Osteoblast (primary cell): ENCODE measurements around the gene GALNT9. TPM values are rescaled to one million over a fixed set of nuclear protein-coding genes. Genes with fewer than 3 reads are reported as not detected.

ENCODE experiments used
- DNase-seq: peaks from one replicate; pipeline ENCODE4 v3.0.0; 2011; ENCODE audit warnings: low spot score, mixed read lengths; ENCODE audit not compliant: insufficient read length; ENCODE audit errors: missing footprints
- H2AFZ ChIP-seq: 2 replicates; pipeline ENCODE4 v1.6.0; 2011; ENCODE audit warnings: mild to moderate bottlenecking, low read length
- H3K27ac ChIP-seq: 2 replicates; pipeline ENCODE4 v1.5.1; 2011; ENCODE audit warnings: mild to moderate bottlenecking, low read depth, low read length, moderate library complexity
- H3K27me3 ChIP-seq: 2 replicates; pipeline ENCODE4 v1.6.0; 2012; ENCODE audit warnings: mild to moderate bottlenecking, control low read depth, inconsistent platforms, low read length, moderate library complexity; ENCODE audit not compliant: insufficient read depth
- H3K36me3 ChIP-seq: 2 replicates; pipeline ENCODE4 v1.5.1; 2011; ENCODE audit warnings: mild to moderate bottlenecking, low read length, control low read depth, moderate library complexity; ENCODE audit not compliant: insufficient read depth
- H3K4me1 ChIP-seq: 2 replicates; pipeline ENCODE4 v1.5.1; 2011; ENCODE audit warnings: mild to moderate bottlenecking, low read length, control low read depth, moderate library complexity; ENCODE audit not compliant: insufficient read depth
- H3K4me2 ChIP-seq: 2 replicates; pipeline ENCODE4 v1.6.0; 2011; ENCODE audit warnings: mild to moderate bottlenecking, low read length; ENCODE audit not compliant: insufficient read depth
- H3K4me3 ChIP-seq: fragments of 200-600 bp; sonication (generic); 3 replicates; pipeline ENCODE4 v1.5.1; 2012; ENCODE audit warnings: mild to moderate bottlenecking, low read length, inconsistent platforms; ENCODE audit not compliant: insufficient read depth
- H3K79me2 ChIP-seq: 2 replicates; pipeline ENCODE4 v1.6.0; 2012; ENCODE audit warnings: mild to moderate bottlenecking, low read length, control low read depth, inconsistent platforms; ENCODE audit not compliant: insufficient read depth
- H3K9me3 ChIP-seq: 2 replicates; pipeline ENCODE4 v1.5.1; 2011; ENCODE audit warnings: low read depth, low read length, control low read depth
- H4K20me1 ChIP-seq: 2 replicates; pipeline ENCODE4 v1.6.0; 2012; ENCODE audit warnings: mild to moderate bottlenecking, low read length, control low read depth; ENCODE audit not compliant: insufficient read depth
- CTCF ChIP-seq: IDR thresholded peaks from 2 replicates; pipeline ENCODE4 v1.5.1; 2011; ENCODE audit warnings: mild to moderate bottlenecking, low read depth, low read length, moderate library complexity; ENCODE audit errors: extremely low read depth
- total RNA-seq: library from RNA; depleted of rRNA; stranded (reverse); fragments of >200 nt; gene quantifications from 2 replicates; pipeline ENCODE4 v1.2.3, GENCODE V29; 2012

Gene GALNT9
- total RNA-seq, 1 donor, result 0.36 TPM

DNA sequence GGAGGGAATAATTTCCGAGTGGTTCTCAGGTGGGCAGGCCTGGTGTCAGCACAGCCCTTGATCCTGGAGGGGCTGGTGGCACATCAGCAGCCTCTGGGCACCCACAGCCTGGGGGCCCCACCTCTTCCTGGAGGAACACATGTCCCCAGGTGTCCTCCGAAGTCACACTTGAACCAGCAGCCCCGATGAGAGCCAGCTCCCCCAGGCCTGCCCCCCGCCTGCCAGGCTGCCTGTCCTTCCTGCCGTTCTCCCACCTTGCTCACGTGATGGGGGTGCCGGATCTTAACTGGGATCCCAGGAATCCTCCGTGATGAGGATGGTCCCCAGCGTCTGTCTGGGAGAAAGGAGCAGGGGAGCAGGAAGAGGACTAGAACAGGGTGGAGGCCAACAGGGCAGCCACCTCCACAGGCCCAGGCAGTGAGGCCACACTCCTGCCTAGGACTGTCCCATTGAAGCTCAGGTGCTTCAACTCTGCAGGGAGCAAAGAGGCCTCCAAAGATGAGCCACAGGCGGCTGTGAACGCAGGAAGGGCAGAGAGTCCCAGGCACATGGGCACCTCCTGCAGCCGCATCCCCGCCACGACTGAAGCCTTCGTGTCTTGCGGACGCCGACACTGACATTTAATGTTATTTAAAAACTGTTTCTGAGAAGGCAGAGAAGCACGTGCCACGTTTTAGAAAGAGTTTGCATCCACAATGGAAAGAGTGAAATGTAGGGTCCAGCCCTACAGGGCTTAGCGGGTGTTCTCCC lies 77.5 kb downstream of the GALNT9 start:
- Histone ChIP-seq H3K4me2 (no peak overlapping the region), H3K9me3 (no peaks in the 10 kb centered on the region), H3K36me3 (no peaks in the 10 kb centered on the region), H3K27me3 (no peaks in the 10 kb centered on the region), H3K79me2 (no peaks in the 10 kb centered on the region), H3K4me1 (no peaks in the 10 kb centered on the region), H2AFZ (no peak overlapping the region), H3K27ac (no peak overlapping the region), H3K4me3 (no peak overlapping the region), H4K20me1 (no peaks in the 10 kb centered on the region)
- TF ChIP-seq CTCF, result no peak
- DNase-seq, result no peak

DNA sequence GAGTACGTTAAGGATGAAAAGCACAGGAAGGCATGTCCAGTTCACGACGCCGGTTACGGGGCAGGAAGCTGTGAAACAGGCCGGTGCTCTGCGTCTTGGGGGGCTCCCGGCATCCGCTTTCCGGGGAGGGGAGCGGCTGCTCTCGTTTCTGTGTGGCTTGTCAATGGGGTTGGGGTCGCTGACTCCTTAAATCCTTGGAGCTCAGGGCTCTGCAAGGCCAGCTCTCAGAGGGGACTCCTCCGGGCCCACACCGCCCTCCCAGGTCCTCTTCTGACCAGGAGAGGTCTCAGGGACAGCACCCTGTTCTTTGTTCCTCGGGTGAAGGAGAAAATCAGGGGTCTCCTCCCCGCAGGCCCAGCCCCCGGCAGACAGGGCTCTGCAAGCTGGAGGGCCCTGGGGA lies 78.1 kb downstream of the GALNT9 start:
- no peak overlapping the region for H3K27ac ChIP-seq
- TF ChIP-seq CTCF, result no peak

GRCh38 chr12:132250707-132251106 lies 78.7 kb downstream of the GALNT9 start:
- Histone ChIP-seq H3K9me3 (no peaks in the 10 kb centered on the region), H3K4me3 (no peak overlapping the region), H4K20me1 (no peaks in the 10 kb centered on the region), H3K79me2 (no peaks in the 10 kb centered on the region), H2AFZ (no peak overlapping the region), H3K4me1 (no peaks in the 10 kb centered on the region), H3K4me2 (no peak overlapping the region), H3K36me3 (no peaks in the 10 kb centered on the region), H3K27me3 (no peaks in the 10 kb centered on the region), H3K27ac (no peak overlapping the region)
- no peak for TF ChIP-seq CTCF
- no peak for DNase-seq

More for the DNA sequence above, 78.1 kb downstream of the GALNT9 start:
- H3K27me3 ChIP-seq, result no peaks in the 10 kb centered on the region
- H4K20me1 ChIP-seq, result no peaks in the 10 kb centered on the region
- H2AFZ ChIP-seq, result no peak overlapping the region
- no peaks in the 10 kb centered on the region for H3K36me3 ChIP-seq
- no peak for DNase-seq
- H3K4me1 ChIP-seq, result no peaks in the 10 kb centered on the region
- no peaks in the 10 kb centered on the region for H3K79me2 ChIP-seq
- H3K9me3 ChIP-seq, result no peaks in the 10 kb centered on the region
- H3K4me2 ChIP-seq, result no peak overlapping the region
- no peak overlapping the region for H3K4me3 ChIP-seq

DNA sequence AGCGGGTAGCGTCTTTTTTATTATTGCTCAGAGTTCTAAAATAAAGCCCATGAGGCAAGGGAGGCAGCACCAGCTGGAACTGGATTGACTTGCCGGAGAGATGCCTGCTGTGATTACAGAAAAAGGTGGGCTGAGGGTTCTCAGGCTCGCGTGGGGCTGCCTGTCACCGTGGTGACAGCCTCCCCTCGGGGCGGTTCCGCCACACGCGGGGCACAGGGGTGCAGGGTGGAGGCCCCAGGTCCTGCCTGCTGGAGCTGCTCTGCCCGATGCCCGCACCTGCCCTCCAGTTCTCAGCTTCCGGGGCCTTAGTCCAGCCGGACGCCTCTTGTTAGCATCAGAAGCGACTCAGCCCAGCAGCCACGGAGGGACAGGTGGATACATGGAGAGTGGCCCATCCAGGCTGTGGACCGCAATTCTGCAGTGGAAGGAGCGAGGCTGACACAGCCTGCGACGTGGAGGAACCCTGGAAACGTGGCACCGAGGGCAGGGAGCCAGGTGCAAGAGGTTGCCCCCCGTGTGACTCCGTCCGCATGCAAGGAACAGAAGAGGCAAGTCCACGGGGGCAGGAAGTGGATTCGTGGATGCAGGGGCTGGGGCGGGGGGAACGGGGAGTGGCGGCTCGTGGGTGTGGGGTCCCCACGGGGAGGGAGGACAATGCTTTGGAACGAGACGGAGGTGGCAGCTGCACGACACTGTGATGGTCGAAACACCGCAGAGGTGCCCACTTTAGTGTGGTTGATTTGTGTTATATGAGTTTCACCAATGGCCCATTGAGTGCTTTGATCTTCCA lies 79.5 kb downstream of the GALNT9 start:
- H3K27ac ChIP-seq, result no peak overlapping the region
- H3K4me1 ChIP-seq, result no peaks in the 10 kb centered on the region
- no peaks in the 10 kb centered on the region for H3K27me3 ChIP-seq
- no peak overlapping the region for H3K4me2 ChIP-seq
- H3K4me3 ChIP-seq, result no peak overlapping the region
- H4K20me1 ChIP-seq, result no peaks in the 10 kb centered on the region
- no peak for TF ChIP-seq CTCF
- no peak overlapping the region for H2AFZ ChIP-seq
- H3K36me3 ChIP-seq, result no peaks in the 10 kb centered on the region
- no peaks in the 10 kb centered on the region for H3K79me2 ChIP-seq
- no peaks in the 10 kb centered on the region for H3K9me3 ChIP-seq
- no peak for DNase-seq
